Measurements from ENCODE around the gene MAPKAP1.

The MAPKAP1 gene

GRCh38 chr9:125705893-125706292, 1.1 kb downstream of the MAPKAP1 start:
- H3K4me1 ChIP-seq (ENCODE audit: insufficient read depth, poor library complexity, severe bottlenecking): peaks cover 18% of the 10 kb centered on the region
- no peaks in the 10 kb centered on the region for H3K27me3 ChIP-seq (ENCODE audit: insufficient read depth, poor library complexity, severe bottlenecking)
- no peak overlapping the region for H3K27ac ChIP-seq (ENCODE audit: poor library complexity, severe bottlenecking)
- no peak for TF ChIP-seq CTCF (IDR thresholded peaks at IDR 0.05; ENCODE audit: poor library complexity, severe bottlenecking)
- H3K9me3 ChIP-seq (ENCODE audit: severe bottlenecking): no peaks in the 10 kb centered on the region
- ATAC-seq (ENCODE audit: low read depth) (no peak), DNase-seq (ENCODE audit: low spot score) (no peak)
- H3K4me3 ChIP-seq (ENCODE audit: severe bottlenecking): peak overlapping the region; percentile 94
- peaks cover 5% of the 10 kb centered on the region for H3K36me3 ChIP-seq (ENCODE audit: low read depth)

- TF ChIP-seq CTCF (IDR thresholded peaks at IDR 0.05; ENCODE audit: poor library complexity, severe bottlenecking): no peak
- Histone ChIP-seq H3K27me3 (ENCODE audit: insufficient read depth, poor library complexity, severe bottlenecking) (no peaks in the 10 kb centered on the region), H3K9me3 (ENCODE audit: severe bottlenecking) (no peaks in the 10 kb centered on the region), H3K4me3 (ENCODE audit: severe bottlenecking) (no peak overlapping the region), H3K36me3 (ENCODE audit: low read depth) (peaks cover 9% of the 10 kb centered on the region), H3K27ac (ENCODE audit: poor library complexity, severe bottlenecking) (no peak overlapping the region), H3K4me1 (ENCODE audit: insufficient read depth, poor library complexity, severe bottlenecking) (peaks cover 23% of the 10 kb centered on the region)
- DNase-seq (ENCODE audit: low spot score) (no peak), ATAC-seq (ENCODE audit: low read depth) (no peak)
These were observed 3.3 kb downstream of the MAPKAP1 start for GRCh38 chr9:125703662-125704061.

GRCh38 chr9:125701351-125701750, 5.7 kb downstream of the MAPKAP1 start:
- peak; percentile 97 for ATAC-seq (ENCODE audit: low read depth)

GRCh38 chr9:125700791-125701190, 6.2 kb downstream of the MAPKAP1 start:
- peak overlapping the region; percentile 35 for H3K27ac ChIP-seq (ENCODE audit: poor library complexity, severe bottlenecking)
- H3K4me1 ChIP-seq (ENCODE audit: insufficient read depth, poor library complexity, severe bottlenecking): peaks cover 16% of the 10 kb centered on the region
- no peak for DNase-seq (ENCODE audit: low spot score)
- TF ChIP-seq CTCF (IDR thresholded peaks at IDR 0.05; ENCODE audit: poor library complexity, severe bottlenecking): no peak
- ATAC-seq (ENCODE audit: low read depth): peak; percentile 15; the same call in 1 of the 3 replicates
- H3K9me3 ChIP-seq (ENCODE audit: severe bottlenecking): no peaks in the 10 kb centered on the region
- no peaks in the 10 kb centered on the region for H3K27me3 ChIP-seq (ENCODE audit: insufficient read depth, poor library complexity, severe bottlenecking)
- peaks cover 11% of the 10 kb centered on the region for H3K36me3 ChIP-seq (ENCODE audit: low read depth)
- no peak overlapping the region for H3K4me3 ChIP-seq (ENCODE audit: severe bottlenecking)

More at GRCh38 chr9:125701351-125701750, 5.7 kb downstream of the MAPKAP1 start:
- H3K27ac ChIP-seq (ENCODE audit: poor library complexity, severe bottlenecking): peak overlapping the region; percentile 35
- H3K27me3 ChIP-seq (ENCODE audit: insufficient read depth, poor library complexity, severe bottlenecking): no peaks in the 10 kb centered on the region
- no peak for TF ChIP-seq CTCF (IDR thresholded peaks at IDR 0.05; ENCODE audit: poor library complexity, severe bottlenecking)
- DNase-seq (ENCODE audit: low spot score): no peak
- no peaks in the 10 kb centered on the region for H3K9me3 ChIP-seq (ENCODE audit: severe bottlenecking)
- peaks cover 20% of the 10 kb centered on the region for H3K4me1 ChIP-seq (ENCODE audit: insufficient read depth, poor library complexity, severe bottlenecking)
- H3K36me3 ChIP-seq (ENCODE audit: low read depth): peaks cover 9% of the 10 kb centered on the region
- no peak overlapping the region for H3K4me3 ChIP-seq (ENCODE audit: severe bottlenecking)

GRCh38 chr9:125699870-125700269, 7.1 kb downstream of the MAPKAP1 start:
- H3K27ac ChIP-seq (ENCODE audit: poor library complexity, severe bottlenecking): no peak overlapping the region
- DNase-seq (ENCODE audit: low spot score) (no peak), ATAC-seq (ENCODE audit: low read depth) (no peak)
- no peaks in the 10 kb centered on the region for H3K27me3 ChIP-seq (ENCODE audit: insufficient read depth, poor library complexity, severe bottlenecking)
- no peak for TF ChIP-seq CTCF (IDR thresholded peaks at IDR 0.05; ENCODE audit: poor library complexity, severe bottlenecking)
- H3K9me3 ChIP-seq (ENCODE audit: severe bottlenecking): no peaks in the 10 kb centered on the region
- H3K4me1 ChIP-seq (ENCODE audit: insufficient read depth, poor library complexity, severe bottlenecking): peaks cover 16% of the 10 kb centered on the region
- H3K36me3 ChIP-seq (ENCODE audit: low read depth): peaks cover 9% of the 10 kb centered on the region
- H3K4me3 ChIP-seq (ENCODE audit: severe bottlenecking): no peak overlapping the region
